Panc1 (cell line): Measurements from ENCODE around the gene CNIH1.

ENCODE experiments used
- CTCF ChIP-seq: fragments of 450-650 bp; IDR thresholded peaks from 2 replicates; pipeline ENCODE4 v1.5.1; 2017; ENCODE audit warnings: mild to moderate bottlenecking
- POLR2AphosphoS5 ChIP-seq: IDR thresholded peaks from 2 replicates; pipeline ENCODE4 v1.6.1; 2012; ENCODE audit warnings: mild to moderate bottlenecking, low read depth, low read length, moderate library complexity
- REST ChIP-seq, 2 experiments: IDR thresholded peaks; 2 replicates each; pipeline ENCODE4 v1.6.1; 2011 to 2012; ENCODE audit warnings: low read depth in 2 of 2, control low read depth in 1 of 2, low read length in 1 of 2, mild to moderate bottlenecking in 1 of 2, moderate library complexity in 1 of 2; ENCODE audit not compliant: insufficient read depth in 1 of 2
- TCF7L2 ChIP-seq: IDR thresholded peaks from 2 replicates; pipeline ENCODE4 v1.6.1; 2011; ENCODE audit warnings: mild to moderate bottlenecking, low read depth, low read length, inconsistent platforms

- TF ChIP-seq CTCF (no peak), POLR2AphosphoS5 (no peak), TCF7L2 (no peak), REST (IDR thresholded peaks at IDR 0.05; ENCODE audit: insufficient read depth in 1 of 2, low read depth in 2 of 2, low read length in 1 of 2) (no peak)
Observed at GRCh38 chr14:54440037-54440436, 1.1 kb downstream of the CNIH1 start.
